Keratinocyte (primary cell): ENCODE data around the gene ACO2. TPM values are rescaled to one million over a fixed set of nuclear protein-coding genes. Genes with fewer than 3 reads are reported as not detected.

Experiments used
- DNase-seq: peaks from one replicate; pipeline ENCODE4 v3.0.0-alpha.2; 2011; ENCODE audit warnings: low read depth, missing footprints, low spot score
- FAIRE-seq: peaks from 2 replicates; lab custom pipeline; 2011; peaks lifted over from hg19 to GRCh38; lab: Jason Lieb, UNC
- H2AFZ ChIP-seq: 2 replicates; pipeline ENCODE4 v1.6.0; 2012; ENCODE audit warnings: low read length, control low read depth, inconsistent platforms; ENCODE audit not compliant: control insufficient read depth
- H3K27ac ChIP-seq: 2 replicates; pipeline ENCODE4 v1.5.1; 2011; ENCODE audit warnings: low read length; ENCODE audit not compliant: control insufficient read depth, insufficient read depth
- H3K27me3 ChIP-seq: 3 replicates; pipeline ENCODE4 v1.6.0; 2011; ENCODE audit warnings: low read length; ENCODE audit not compliant: control insufficient read depth, insufficient read depth; ENCODE audit errors: extremely low read depth
- H3K36me3 ChIP-seq, 2 experiments: 2 replicates in 1 of 2; 3 replicates in 1 of 2; pipeline ENCODE4 v1.5.1; 2011; ENCODE audit warnings: low read length in 2 of 2, mild to moderate bottlenecking in 1 of 2; ENCODE audit not compliant: control insufficient read depth in 2 of 2, insufficient read depth in 2 of 2; ENCODE audit errors: extremely low read depth in 1 of 2
- H3K4me1 ChIP-seq: 3 replicates; pipeline ENCODE4 v1.5.1; 2011; ENCODE audit warnings: low read length; ENCODE audit not compliant: control insufficient read depth, insufficient read depth; ENCODE audit errors: extremely low read depth
- H3K4me2 ChIP-seq: 3 replicates; pipeline ENCODE4 v1.6.0; 2011; ENCODE audit warnings: low read depth, low read length; ENCODE audit not compliant: control insufficient read depth, insufficient read depth; ENCODE audit errors: extremely low read depth
- H3K4me3 ChIP-seq, 3 experiments: fragments of 200-600 bp in 1 of 3; sonication (generic) in 1 of 3; 2 replicates in 2 of 3; 3 replicates in 1 of 3; pipeline ENCODE4 v1.5.1; 2011 to 2016; ENCODE audit warnings: low read length in 3 of 3, mild to moderate bottlenecking in 3 of 3, control low read depth in 2 of 3, inconsistent platforms in 1 of 3, low read depth in 1 of 3, mixed read lengths in 1 of 3, mixed run types in 1 of 3, moderate library complexity in 1 of 3; ENCODE audit not compliant: control insufficient read depth in 2 of 3, insufficient read depth in 2 of 3; ENCODE audit errors: extremely low read depth in 1 of 3
- H3K79me2 ChIP-seq: 2 replicates; pipeline ENCODE4 v1.6.0; 2012; ENCODE audit warnings: low read length; ENCODE audit not compliant: control insufficient read depth, insufficient read depth
- H3K9ac ChIP-seq: 3 replicates; pipeline ENCODE4 v1.6.0; 2011; ENCODE audit warnings: low read length; ENCODE audit not compliant: control insufficient read depth, insufficient read depth; ENCODE audit errors: extremely low read depth
- H3K9me1 ChIP-seq: 3 replicates; pipeline ENCODE4 v1.6.0; 2011; ENCODE audit warnings: low read length; ENCODE audit not compliant: control insufficient read depth, insufficient read depth; ENCODE audit errors: extremely low read depth
- H3K9me3 ChIP-seq: 2 replicates; pipeline ENCODE4 v1.5.1; 2012; ENCODE audit warnings: low read depth, low read length; ENCODE audit not compliant: control insufficient read depth
- H4K20me1 ChIP-seq: 3 replicates; pipeline ENCODE4 v1.6.0; 2011; ENCODE audit warnings: low read length; ENCODE audit not compliant: control insufficient read depth, insufficient read depth; ENCODE audit errors: extremely low read depth
- CTCF ChIP-seq, 3 experiments: IDR thresholded peaks in 1 of 3; conservative IDR thresholded peaks in 1 of 3; optimal IDR thresholded peaks in 1 of 3; 2 replicates in 2 of 3; 3 replicates in 1 of 3; pipeline versions ENCODE3 to v1.5.1; 2011; ENCODE audit warnings: low read length in 3 of 3, mild to moderate bottlenecking in 3 of 3, moderate library complexity in 2 of 3, control low read depth in 1 of 3, inconsistent platforms in 1 of 3; ENCODE audit not compliant: insufficient read depth in 2 of 3; ENCODE audit errors: extremely low read depth in 1 of 3
- EZH2 ChIP-seq: IDR thresholded peaks from one replicate; pipeline ENCODE4 v1.6.1; 2012; ENCODE audit warnings: inconsistent platforms, mild to moderate bottlenecking, low read length, moderate library complexity
- dilution Hi-C: fragments of 300-500 bp; cut with MboI; formaldehyde crosslinking; loops from one replicate; pipeline ENCODE4 v1.7.0; 2020; ENCODE audit warnings: low sequenced_read_pairs; ENCODE audit not compliant: extremely low pct_ligation_motif_present
- polyA plus RNA-seq, 5 experiments: library from polyadenylated mRNA; depleted of rRNA in 3 of 5; stranded (reverse) in 3 of 5; stranded (forward) in 1 of 5; unstranded in 1 of 5; fragments of >200 nt; gene quantifications; 1 replicate in 1 of 5; 2 replicates in 3 of 5; 3 replicates in 1 of 5; pipeline versions ENCODE4 v1.2.1 to v1.2.3, GENCODE V29; 2011 to 2012; ENCODE audit warnings: missing spikeins in 2 of 5, low read depth in 1 of 5, low replicate concordance in 1 of 5

The ACO2 gene
- polyA plus RNA-seq, 1 donor (not counting 4 experiments of a cell fraction or from before 2014, with no cell fraction given) = 37.2 TPM

DNA sequence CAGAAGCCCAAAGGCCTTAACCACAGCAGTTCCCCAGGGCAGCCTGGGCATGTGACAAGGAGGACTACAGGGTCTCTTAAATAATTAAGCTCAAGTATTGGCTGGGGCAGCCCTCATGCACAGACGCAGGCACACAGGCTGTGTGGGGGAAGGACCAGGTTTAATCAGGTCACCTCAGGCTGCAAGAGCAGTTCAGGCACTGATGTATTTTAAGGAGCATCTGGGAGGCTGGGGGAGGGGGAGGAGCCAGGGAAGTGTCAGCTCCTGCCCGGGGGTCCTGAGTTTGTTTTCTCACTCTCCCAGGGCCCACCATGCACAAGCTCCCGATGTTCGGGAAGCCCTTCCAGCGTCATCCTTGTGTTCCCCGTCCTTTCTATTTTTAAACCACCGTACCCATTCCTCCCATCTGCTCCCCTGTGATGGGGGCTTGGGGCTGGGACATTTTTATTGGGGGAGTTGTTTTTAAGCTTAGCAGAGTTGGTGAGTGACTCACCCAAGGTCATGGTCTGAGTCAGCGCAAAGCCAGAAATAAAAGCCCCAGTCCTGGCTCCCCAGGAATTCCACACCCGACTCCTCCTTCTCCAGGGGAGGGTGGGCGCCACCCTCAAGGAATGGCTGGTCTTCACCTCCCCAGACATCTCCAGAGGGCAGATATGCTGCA lies 94.3 kb downstream of the ACO2 start:
- Histone ChIP-seq H3K36me3 (no peaks in the 10 kb centered on the region), H3K9me1 (no peaks in the 10 kb centered on the region), H3K4me3 (no peak overlapping the region), H2AFZ (no peak overlapping the region), H4K20me1 (no peaks in the 10 kb centered on the region), H3K27me3 (peaks cover 28% of the 10 kb centered on the region), H3K9ac (no peak overlapping the region), H3K79me2 (no peaks in the 10 kb centered on the region), H3K4me2 (no peak overlapping the region), H3K4me1 (peaks cover 11% of the 10 kb centered on the region), H3K27ac (no peak overlapping the region), H3K9me3 (no peaks in the 10 kb centered on the region)
- dilution Hi-C loops = no loop called here
- TF ChIP-seq CTCF (optimal IDR thresholded peaks at IDR 0.05 in 1 of 3, IDR thresholded peaks at IDR 0.05 in 1 of 3, conservative IDR thresholded peaks at IDR 0.05 in 1 of 3; ENCODE audit: extremely low read depth in 1 of 3, insufficient read depth in 2 of 3, low read length in 3 of 3) (no peak), EZH2 (no peak)
- FAIRE-seq (no peak), DNase-seq (no peak)

DNA sequence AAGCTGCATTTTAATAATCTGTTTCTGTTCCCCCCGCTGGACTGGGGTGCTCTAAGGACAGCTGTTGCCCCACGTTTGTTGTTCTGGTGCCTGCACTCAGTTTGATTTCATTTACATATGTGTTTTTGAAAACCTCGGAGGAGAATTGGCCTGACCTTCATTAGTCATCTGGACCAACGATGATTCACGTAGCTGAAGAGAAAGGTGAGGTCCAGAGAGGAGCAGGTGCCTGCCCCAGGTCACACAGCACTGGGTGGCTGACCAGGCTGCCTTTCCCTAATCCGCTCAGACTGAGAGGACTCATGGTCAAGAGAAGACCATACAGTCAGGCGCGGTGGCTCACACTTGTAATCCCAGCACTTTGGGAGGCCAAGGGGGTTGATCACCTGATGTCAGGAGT lies 95.6 kb downstream of the ACO2 start:
- no peak for FAIRE-seq
- no peak overlapping the region for H3K27ac ChIP-seq
- no peak for DNase-seq

More for the DNA sequence above, 95.6 kb downstream of the ACO2 start:
- dilution Hi-C loops = no loop called here
- H3K79me2 ChIP-seq = no peaks in the 10 kb centered on the region
- H3K9me3 ChIP-seq = no peaks in the 10 kb centered on the region
- H3K9me1 ChIP-seq = no peaks in the 10 kb centered on the region
- TF ChIP-seq CTCF (optimal IDR thresholded peaks at IDR 0.05 in 1 of 3, IDR thresholded peaks at IDR 0.05 in 1 of 3, conservative IDR thresholded peaks at IDR 0.05 in 1 of 3; ENCODE audit: extremely low read depth in 1 of 3, insufficient read depth in 2 of 3, low read length in 3 of 3) (no peak), EZH2 (no peak)
- H3K27me3 ChIP-seq = peaks cover 28% of the 10 kb centered on the region
- no peak overlapping the region for H3K9ac ChIP-seq
- no peak overlapping the region for H3K4me3 ChIP-seq
- no peaks in the 10 kb centered on the region for H4K20me1 ChIP-seq
- no peak overlapping the region for H2AFZ ChIP-seq
- no peak overlapping the region for H3K4me2 ChIP-seq
- no peaks in the 10 kb centered on the region for H3K36me3 ChIP-seq
- H3K4me1 ChIP-seq = peaks cover 11% of the 10 kb centered on the region
